GM23338 (cell line): ENCODE results near the gene PIH1D2. TPM values are rescaled to one million over a fixed set of nuclear protein-coding genes. Genes with fewer than 3 reads are reported as not detected.

ENCODE experiments used
- ATAC-seq: fragments of 200-7000 bp; cut with Tn5 transposase; 3 replicates; pipeline ENCODE4 v1.9.1; 2020
- DNase-seq: peaks from one replicate; pipeline ENCODE4 v3.0.0-alpha.2; 2015; ENCODE audit warnings: low spot score
- H2AFZ ChIP-seq: fragments of 200-600 bp; sonication (generic); 2 replicates; pipeline ENCODE4 v1.8.0; 2016; ENCODE audit warnings: antibody characterized with exemption, mild to moderate bottlenecking, moderate library complexity
- H3F3A ChIP-seq: fragments of 200-600 bp; sonication (generic); replicated peaks from 2 replicates; pipeline ENCODE4 v1.8.0; 2017; ENCODE audit warnings: antibody characterized with exemption, mixed run types, low read depth
- H3K27ac ChIP-seq: fragments of 200-600 bp; sonication (generic); 2 replicates; pipeline ENCODE4 v1.6.1; 2016; ENCODE audit warnings: low read depth
- H3K27me3 ChIP-seq: fragments of 200-600 bp; sonication (generic); 2 replicates; pipeline ENCODE4 v1.8.0; 2016; ENCODE audit warnings: mild to moderate bottlenecking, mixed run types, moderate library complexity; ENCODE audit not compliant: insufficient read depth
- H3K36me3 ChIP-seq: fragments of 200-600 bp; sonication (generic); 2 replicates; pipeline ENCODE4 v1.8.0; 2016; ENCODE audit warnings: mild to moderate bottlenecking; ENCODE audit not compliant: insufficient read depth
- H3K4me1 ChIP-seq: fragments of 200-600 bp; sonication (generic); 2 replicates; pipeline ENCODE4 v1.8.0; 2016; ENCODE audit warnings: mild to moderate bottlenecking, moderate library complexity; ENCODE audit not compliant: insufficient read depth
- H3K4me2 ChIP-seq: fragments of 200-600 bp; sonication (generic); 2 replicates; pipeline ENCODE4 v1.7.1; 2017; ENCODE audit warnings: mixed run types
- H3K4me3 ChIP-seq: fragments of 200-600 bp; sonication (generic); 2 replicates; pipeline ENCODE4 v1.6.1; 2016; ENCODE audit warnings: mixed run types
- H3K79me2 ChIP-seq: fragments of 200-600 bp; sonication (generic); replicated peaks from 2 replicates; pipeline ENCODE4 v1.8.0; 2017; ENCODE audit warnings: mild to moderate bottlenecking; ENCODE audit not compliant: insufficient read depth
- H3K9me2 ChIP-seq: fragments of 200-600 bp; sonication (generic); 2 replicates; pipeline ENCODE4 v1.8.0; 2017; ENCODE audit not compliant: insufficient read depth
- H4K20me1 ChIP-seq: fragments of 200-600 bp; sonication (generic); replicated peaks from 2 replicates; pipeline ENCODE4 v1.8.0; 2017; ENCODE audit warnings: mild to moderate bottlenecking; ENCODE audit not compliant: insufficient read depth
- H3K27ac Mint-ChIP-seq: 2 replicates; pipeline ENCODE4 v1.8.0; 2020; ENCODE audit warnings: inconsistent platforms, mild to moderate bottlenecking, moderate library complexity, mixed read lengths
- H3K27me3 Mint-ChIP-seq: 3 replicates; pipeline ENCODE4 v1.8.0; 2022; ENCODE audit warnings: low read depth, mild to moderate bottlenecking, moderate library complexity, mixed read lengths, inconsistent platforms; ENCODE audit not compliant: insufficient read depth, poor library complexity
- H3K36me3 Mint-ChIP-seq: 3 replicates; pipeline ENCODE4 v1.8.0; 2021; ENCODE audit warnings: low read depth, mild to moderate bottlenecking, inconsistent platforms, moderate library complexity, mixed read lengths
- H3K4me1 Mint-ChIP-seq: 3 replicates; pipeline ENCODE4 v1.8.0; 2020; ENCODE audit warnings: mild to moderate bottlenecking, inconsistent platforms, mixed read lengths
- H3K4me3 Mint-ChIP-seq: 3 replicates; pipeline ENCODE4 v1.8.0; 2021; ENCODE audit warnings: moderate library complexity, mild to moderate bottlenecking, inconsistent platforms, mixed read lengths
- H3K9me3 Mint-ChIP-seq: 3 replicates; pipeline ENCODE4 v1.8.0; 2020; ENCODE audit warnings: moderate library complexity, mild to moderate bottlenecking, inconsistent platforms, mixed read lengths
- CREB1 ChIP-seq: fragments of 250-450 bp; sonication (Bioruptor Pico); IDR thresholded peaks from 2 replicates; pipeline ENCODE4 v1.5.0; 2020; ENCODE audit warnings: low read depth, mild to moderate bottlenecking, moderate library complexity
- ETS1 ChIP-seq: IDR thresholded peaks from 2 replicates; pipeline ENCODE4 v1.6.1; 2016; ENCODE audit warnings: antibody characterized with exemption
- EZH2 ChIP-seq: fragments of 200-600 bp; sonication (generic); IDR thresholded peaks from one replicate; pipeline ENCODE4 v1.8.0; 2017; ENCODE audit warnings: antibody characterized with exemption, mild to moderate bottlenecking, low read depth; ENCODE audit not compliant: unreplicated experiment
- EZH2phosphoT487 ChIP-seq: fragments of 200-600 bp; sonication (generic); IDR thresholded peaks from one replicate; pipeline ENCODE4 v1.8.1; 2018; ENCODE audit warnings: antibody characterized with exemption; ENCODE audit not compliant: unreplicated experiment
- JUNB ChIP-seq: IDR thresholded peaks from one replicate; pipeline ENCODE4 v1.6.1; 2016; ENCODE audit warnings: antibody characterized with exemption; ENCODE audit not compliant: unreplicated experiment
- NANOG ChIP-seq: IDR thresholded peaks from 2 replicates; pipeline ENCODE4 v1.6.1; 2016; ENCODE audit warnings: antibody characterized with exemption, borderline replicate concordance
- STAT1 ChIP-seq: IDR thresholded peaks from one replicate; pipeline ENCODE4 v1.6.1; 2016; ENCODE audit warnings: antibody characterized with exemption; ENCODE audit not compliant: unreplicated experiment
- ZNF114 ChIP-seq: fragments of 250-450 bp; sonication (Bioruptor Pico); IDR thresholded peaks from 2 replicates; pipeline ENCODE4 v1.5.0; 2020; ENCODE audit warnings: mild to moderate bottlenecking, moderate library complexity
- ZNF331 ChIP-seq: fragments of 250-450 bp; sonication (Bioruptor Pico); IDR thresholded peaks from 2 replicates; pipeline ENCODE4 v1.5.0; 2020; ENCODE audit warnings: low read depth, mild to moderate bottlenecking, moderate library complexity
- ZNF462 ChIP-seq: fragments of 250-450 bp; sonication (Bioruptor Pico); IDR thresholded peaks from 2 replicates; pipeline ENCODE4 v1.5.0; 2020; ENCODE audit warnings: mild to moderate bottlenecking, moderate library complexity
- polyA plus RNA-seq: library from polyadenylated mRNA; unstranded; fragments of >200 nt; fragmentation: Nextera tagmentation; extraction: Ambion mirVana; gene quantifications from 2 replicates; pipeline ENCODE4 v1.2.1, GENCODE V29; 2016
- total RNA-seq: library from RNA; depleted of rRNA; stranded (reverse); fragments of >200 nt; shearing (Covaris generic); gene quantifications from 2 replicates; pipeline ENCODE4 v1.2.3, GENCODE V29; 2014

The PIH1D2 gene
- total and polyA plus RNA-seq, 2 experiments from 2014 or later = 0.80 to 0.89 TPM

- no peak for TF ChIP-seq ZNF462 (CRISPR knock-in tag)
- no peak for TF ChIP-seq STAT1
- no peak for TF ChIP-seq ZNF114
- TF ChIP-seq CREB1 (CRISPR knock-in tag) = no peak
- TF ChIP-seq ZNF331 (CRISPR knock-in tag) = no peak
- TF ChIP-seq JUNB = no peak
Observed at GRCh38 chr11:112123129-112123528, 49.3 kb upstream of the PIH1D2 start (continued).

- Histone ChIP-seq H4K20me1 (no peaks in the 10 kb centered on the region), H3K27ac (no peak overlapping the region), H3K9me2 (no peaks in the 10 kb centered on the region), H3K4me1 (no peaks in the 10 kb centered on the region), H3K4me2 (no peak overlapping the region), H3K4me3 (no peak overlapping the region), H3K79me2 (no peaks in the 10 kb centered on the region), H3K27me3 (no peaks in the 10 kb centered on the region), H2AFZ (no peak overlapping the region), H3K36me3 (no peaks in the 10 kb centered on the region), H3F3A (no peaks in the 10 kb centered on the region)
- no peak for TF ChIP-seq CREB1 (CRISPR knock-in tag)
- no peak for TF ChIP-seq ZNF114
- TF ChIP-seq ETS1 = no peak
- TF ChIP-seq EZH2phosphoT487 = no peak
- TF ChIP-seq NANOG = no peak
- TF ChIP-seq EZH2 = no peak
- no peak for TF ChIP-seq ZNF331 (CRISPR knock-in tag)
- TF ChIP-seq STAT1 = no peak
- TF ChIP-seq JUNB = no peak
- Mint-ChIP-seq H3K9me3 (peaks cover 3% of the 10 kb centered on the region; the same call in 1 of the 3 replicates), H3K4me3 (no peak overlapping the region), H3K36me3 (no peaks in the 10 kb centered on the region), H3K4me1 (no peaks in the 10 kb centered on the region), H3K27ac (no peak overlapping the region), H3K27me3 (peaks cover 2% of the 10 kb centered on the region)
- no peak for DNase-seq
- ATAC-seq = no peak
Observed at GRCh38 chr11:112121981-112122615, 48.3 kb upstream of the PIH1D2 start.
